ENCODE measurements around the gene HNRNPM. TPM values are rescaled to one million over a fixed set of nuclear protein-coding genes. Genes with fewer than 3 reads are reported as not detected.

HNRNPM gene
- total and polyA plus RNA-seq, 2 donors (not counting 1 experiment from before 2014, with no cell fraction given): 137 to 221 TPM

GRCh38 chr19:8460516-8461298 is 15.9 kb downstream of the HNRNPM start:
- DNase-seq: no peak
- Mint-ChIP-seq H3K9me3 (ENCODE audit: insufficient read depth) (no peaks in the 10 kb centered on the region), H3K27ac (peak overlapping the region; percentile 56), H3K4me3 (no peak overlapping the region), H3K27me3 (no peaks in the 10 kb centered on the region), H3K4me1 (peaks cover 59% of the 10 kb centered on the region)
- Histone ChIP-seq H3K9me3 (ENCODE audit: control extremely low read depth in 1 of 3, control insufficient read depth in 2 of 3, insufficient read depth in 1 of 3, low read length in 2 of 3) (no peaks in the 10 kb centered on the region), H3K79me2 (ENCODE audit: control insufficient read depth, insufficient read depth, low read length) (peaks cover 100% of the 10 kb centered on the region), H3K27me3 (replicated peaks in 1 of 4; ENCODE audit: control extremely low read depth in 1 of 4, control insufficient read depth in 3 of 4, insufficient read depth in 4 of 4, low read length in 3 of 4) (no peaks in the 10 kb centered on the region), H2AFZ (ENCODE audit: insufficient read depth, low read depth, low read length, poor library complexity, severe bottlenecking) (no peak overlapping the region), H3K4me3 (ENCODE audit: control extremely low read depth in 1 of 5, extremely low read depth in 1 of 5, insufficient read depth in 1 of 5, low read depth in 2 of 5, low read length in 4 of 5) (no peak overlapping the region), H4K20me1 (ENCODE audit: control insufficient read depth, insufficient read depth, low read length, poor library complexity, severe bottlenecking) (peaks cover 96% of the 10 kb centered on the region), H3K27ac (ENCODE audit: low read length in 2 of 2) (no peak overlapping the region), H3K9ac (ENCODE audit: low read length) (no peak overlapping the region), H3K36me3 (replicated peaks in 1 of 2; ENCODE audit: control extremely low read depth in 1 of 2, control insufficient read depth in 1 of 2, extremely low read depth in 1 of 2, insufficient read depth in 2 of 2, low read length in 1 of 2) (peaks cover 8 to 78% of the 10 kb centered on the region in 2 experiments), H3K4me2 (replicated peaks; ENCODE audit: low read depth, low read length, poor library complexity, severe bottlenecking) (no peak overlapping the region), H3K4me1 (ENCODE audit: control insufficient read depth in 2 of 2, insufficient read depth in 2 of 2, low read length in 2 of 2) (peaks cover 11 to 13% of the 10 kb centered on the region in 2 donors)
- CTCF ChIA-PET: no interaction called here
- POLR2A ChIA-PET: no interaction called here
- no peak for TF ChIP-seq CTCF (IDR thresholded peaks at IDR 0.05)
- no peak for TF ChIP-seq EZH2 (IDR thresholded peaks at IDR 0.05; ENCODE audit: borderline replicate concordance, insufficient read depth, low read depth, low read length, poor library complexity, severe bottlenecking)
- 60% methylated on average over 2 of the region's 7 CpGs for WGBS (ENCODE audit: insufficient coverage)
- intact Hi-C loops (cut with micrococcal nuclease): no loop called here
- ATAC-seq (ENCODE audit: low read depth): no peak

GRCh38 chr19:8461376-8461775 is 16.6 kb downstream of the HNRNPM start:
- no peak overlapping the region for H3K4me2 ChIP-seq (replicated peaks; ENCODE audit: low read depth, low read length, poor library complexity, severe bottlenecking)
- intact Hi-C loops (cut with micrococcal nuclease): no loop called here
- no peaks in the 10 kb centered on the region for H3K27me3 Mint-ChIP-seq
- 100% methylated on average over 1 of the region's 4 CpGs for WGBS (ENCODE audit: insufficient coverage)
- no peak overlapping the region for H3K9ac ChIP-seq (ENCODE audit: low read length)
- H4K20me1 ChIP-seq (ENCODE audit: control insufficient read depth, insufficient read depth, low read length, poor library complexity, severe bottlenecking): peaks cover 96% of the 10 kb centered on the region
- TF ChIP-seq CTCF (IDR thresholded peaks at IDR 0.05) (no peak), EZH2 (IDR thresholded peaks at IDR 0.05; ENCODE audit: borderline replicate concordance, insufficient read depth, low read depth, low read length, poor library complexity, severe bottlenecking) (no peak)
- H3K79me2 ChIP-seq (ENCODE audit: control insufficient read depth, insufficient read depth, low read length): peaks cover 96% of the 10 kb centered on the region
- H3K27me3 ChIP-seq (replicated peaks in 1 of 4; ENCODE audit: control extremely low read depth in 1 of 4, control insufficient read depth in 3 of 4, insufficient read depth in 4 of 4, low read length in 3 of 4): no peaks in the 10 kb centered on the region
- H3K4me1 ChIP-seq (ENCODE audit: control insufficient read depth in 2 of 2, insufficient read depth in 2 of 2, low read length in 2 of 2): peaks cover 11 to 13% of the 10 kb centered on the region in 2 donors
- H3K9me3 Mint-ChIP-seq (ENCODE audit: insufficient read depth): no peaks in the 10 kb centered on the region
- no peak overlapping the region for H3K4me3 Mint-ChIP-seq
- no peak overlapping the region for H3K27ac ChIP-seq (ENCODE audit: low read length in 2 of 2)
- no peak overlapping the region for H3K27ac Mint-ChIP-seq
- ChIA-PET POLR2A (no interaction called here), CTCF (interaction anchor here (1.9 kb wide), 1 partner anchor 13 kb away, joined by 5 read pairs; no protein-coding TSS in a partner anchor)
- H3K36me3 ChIP-seq (replicated peaks in 1 of 2; ENCODE audit: control extremely low read depth in 1 of 2, control insufficient read depth in 1 of 2, extremely low read depth in 1 of 2, insufficient read depth in 2 of 2, low read length in 1 of 2): peaks cover 8 to 78% of the 10 kb centered on the region in 2 experiments
- H3K4me1 Mint-ChIP-seq: peaks cover 54% of the 10 kb centered on the region
- ATAC-seq (ENCODE audit: low read depth) (no peak), DNase-seq (no peak)
- no peak overlapping the region for H2AFZ ChIP-seq (ENCODE audit: insufficient read depth, low read depth, low read length, poor library complexity, severe bottlenecking)
- no peak overlapping the region for H3K4me3 ChIP-seq (ENCODE audit: control extremely low read depth in 1 of 5, extremely low read depth in 1 of 5, insufficient read depth in 1 of 5, low read depth in 2 of 5, low read length in 4 of 5)
- no peaks in the 10 kb centered on the region for H3K9me3 ChIP-seq (ENCODE audit: control extremely low read depth in 1 of 3, control insufficient read depth in 2 of 3, insufficient read depth in 1 of 3, low read length in 2 of 3)

Measured in B cell (primary cell).